Measurements from ENCODE around the gene LHFPL6.

DNA sequence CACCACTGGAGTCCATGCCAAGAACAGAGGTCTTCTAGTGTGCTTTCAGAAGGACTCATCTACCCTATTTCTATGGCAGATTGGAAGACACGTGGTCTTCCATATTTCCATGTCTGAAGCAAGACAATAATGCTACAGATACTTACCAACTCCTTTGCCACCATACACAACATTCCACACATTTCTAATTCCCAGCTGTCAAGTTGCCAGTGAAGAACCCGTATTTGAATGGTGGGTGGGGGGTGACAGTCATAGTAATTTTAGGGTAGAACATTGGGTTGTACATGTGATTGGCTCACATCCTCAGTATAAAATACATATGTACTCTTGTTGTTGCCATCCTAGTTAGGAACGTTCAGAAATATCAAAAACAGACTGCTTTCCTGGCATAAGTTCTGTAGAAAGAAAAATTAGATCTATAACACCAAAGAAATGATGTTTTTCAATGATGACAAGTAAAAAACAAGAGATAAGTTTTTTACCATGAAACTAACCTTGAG, 69.3 kb downstream of the LHFPL6 start:
- no peak for TF ChIP-seq GATA3 (IDR thresholded peaks at IDR 0.05; ENCODE audit: low read depth, low read length)
- TF ChIP-seq GATA2 (IDR thresholded peaks at IDR 0.05; ENCODE audit: low read depth, low read length), result no peak
